Loucy (cell line): ENCODE measurements around the gene KLHL8.

Source experiments
- CTCF ChIP-seq: fragments of 200-600 bp; sonication (generic); conservative IDR thresholded peaks from 2 replicates; pipeline ENCODE4 v1.5.1; 2014; ENCODE audit warnings: mild to moderate bottlenecking, antibody characterized with exemption, low read length
- EZH2phosphoT487 ChIP-seq: fragments of 200-600 bp; IDR thresholded peaks from 2 replicates; pipeline ENCODE4 v1.6.1; 2018; ENCODE audit warnings: antibody characterized with exemption, mild to moderate bottlenecking, moderate library complexity, borderline replicate concordance

- TF ChIP-seq CTCF, result no peak
- no peak for TF ChIP-seq EZH2phosphoT487
Measured at GRCh38 chr4:87166296-87166854, 54.0 kb downstream of the KLHL8 start.
